Fibroblast of lung (primary cell): ENCODE data around the gene OR10H1.

ENCODE experiments used
- EZH2 ChIP-seq: IDR thresholded peaks from 2 replicates; pipeline ENCODE4 v1.5.1; 2012; ENCODE audit warnings: low read length, control low read depth, mild to moderate bottlenecking; ENCODE audit errors: missing control alignments
- TF ChIP-seq, protein P1 (sequence below), 2 donors: IDR thresholded peaks in 1 of 2; conservative IDR thresholded peaks in 1 of 2; 1 replicate in 1 of 2; 2 replicates in 1 of 2; pipeline ENCODE4 v1.5.1; 2011 to 2012; ENCODE audit warnings: low read length in 2 of 2, control low read depth in 1 of 2, inconsistent platforms in 1 of 2, low read depth in 1 of 2, mild to moderate bottlenecking in 1 of 2

GRCh38 chr19:15841875-15842569, 26.6 kb upstream of the OR10H1 start:
- TF ChIP-seq EZH2: no peak
- TF ChIP-seq, protein P1, sequence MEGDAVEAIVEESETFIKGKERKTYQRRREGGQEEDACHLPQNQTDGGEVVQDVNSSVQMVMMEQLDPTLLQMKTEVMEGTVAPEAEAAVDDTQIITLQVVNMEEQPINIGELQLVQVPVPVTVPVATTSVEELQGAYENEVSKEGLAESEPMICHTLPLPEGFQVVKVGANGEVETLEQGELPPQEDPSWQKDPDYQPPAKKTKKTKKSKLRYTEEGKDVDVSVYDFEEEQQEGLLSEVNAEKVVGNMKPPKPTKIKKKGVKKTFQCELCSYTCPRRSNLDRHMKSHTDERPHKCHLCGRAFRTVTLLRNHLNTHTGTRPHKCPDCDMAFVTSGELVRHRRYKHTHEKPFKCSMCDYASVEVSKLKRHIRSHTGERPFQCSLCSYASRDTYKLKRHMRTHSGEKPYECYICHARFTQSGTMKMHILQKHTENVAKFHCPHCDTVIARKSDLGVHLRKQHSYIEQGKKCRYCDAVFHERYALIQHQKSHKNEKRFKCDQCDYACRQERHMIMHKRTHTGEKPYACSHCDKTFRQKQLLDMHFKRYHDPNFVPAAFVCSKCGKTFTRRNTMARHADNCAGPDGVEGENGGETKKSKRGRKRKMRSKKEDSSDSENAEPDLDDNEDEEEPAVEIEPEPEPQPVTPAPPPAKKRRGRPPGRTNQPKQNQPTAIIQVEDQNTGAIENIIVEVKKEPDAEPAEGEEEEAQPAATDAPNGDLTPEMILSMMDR (conservative IDR thresholded peaks at IDR 0.05 in 1 of 2, IDR thresholded peaks at IDR 0.05 in 1 of 2; ENCODE audit: low read depth in 1 of 2, low read length in 2 of 2): no peak
